NOMO-1 treated with DMSO at 0.1 percent for 48 hours (cell line): ENCODE data around the gene ARMC12.

Experiments used
- DNase-seq: peaks from one replicate; lab custom pipeline; 2025; ENCODE audit not compliant: unreplicated experiment; lab: John Stamatoyannopoulos, UW

Gene ARMC12

DNA sequence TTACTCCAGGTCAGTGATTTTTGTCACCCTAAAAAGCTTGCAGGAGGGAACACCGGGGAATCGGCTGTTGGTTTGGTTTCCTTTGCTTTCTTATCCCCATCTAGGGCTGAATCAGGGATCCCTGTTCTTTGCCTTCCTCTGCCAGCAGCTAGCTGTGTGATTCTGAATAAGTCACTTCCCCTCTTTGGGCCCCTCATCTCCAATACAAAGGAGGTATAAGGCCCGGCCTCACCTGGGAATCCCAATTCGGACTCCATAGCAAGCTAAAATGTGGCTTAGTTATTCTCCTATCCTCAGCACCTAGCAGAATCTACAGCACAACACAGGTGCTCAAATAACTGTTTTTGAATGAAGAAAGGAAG is 18.5 kb upstream of the ARMC12 start:
- DNase-seq: peak; percentile 16

DNA sequence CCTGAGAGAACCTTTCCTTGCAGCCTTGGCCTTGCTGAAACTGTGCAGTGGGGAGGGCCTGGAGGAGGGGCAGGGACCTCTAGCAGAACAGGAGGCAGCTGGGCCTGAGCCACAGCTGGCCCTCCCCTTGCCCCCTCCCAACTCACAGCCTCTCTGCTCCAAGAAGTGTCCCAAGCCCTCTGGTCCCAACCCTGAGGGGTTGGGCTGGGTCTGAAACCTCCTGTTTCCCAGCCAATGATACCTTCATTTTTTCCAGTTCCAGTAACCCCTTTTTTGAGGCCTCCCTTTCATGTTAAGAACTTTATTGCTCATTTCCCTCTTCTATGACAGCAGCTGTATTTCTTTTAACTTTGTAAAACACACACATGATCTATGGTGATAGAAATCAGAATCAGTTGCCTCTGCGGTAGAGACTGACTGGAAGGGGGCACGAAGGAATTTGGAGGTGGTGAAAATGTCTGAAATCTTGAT is 17.9 kb upstream of the ARMC12 start:
- peak; percentile 50 for DNase-seq

DNA sequence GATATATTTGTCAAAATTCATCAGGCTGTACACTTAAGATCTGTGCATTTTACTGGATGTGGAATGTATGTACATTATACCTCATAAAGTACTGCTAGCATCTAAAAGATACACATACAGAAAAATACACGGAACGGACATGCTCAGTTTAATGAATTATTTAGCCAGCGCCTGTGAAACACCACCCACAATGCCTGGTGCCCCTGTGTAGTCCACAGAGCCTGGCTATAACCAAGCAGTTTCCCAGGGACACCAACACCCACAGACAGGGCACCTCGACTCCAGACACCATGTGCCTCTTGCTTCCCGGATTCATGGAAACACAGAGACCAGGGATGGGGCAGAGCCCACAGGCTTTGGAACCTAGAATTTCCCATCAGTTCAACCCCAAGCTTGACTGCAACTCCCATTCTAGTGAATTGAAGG is 17.4 kb upstream of the ARMC12 start:
- peak; percentile 48 for DNase-seq

DNA sequence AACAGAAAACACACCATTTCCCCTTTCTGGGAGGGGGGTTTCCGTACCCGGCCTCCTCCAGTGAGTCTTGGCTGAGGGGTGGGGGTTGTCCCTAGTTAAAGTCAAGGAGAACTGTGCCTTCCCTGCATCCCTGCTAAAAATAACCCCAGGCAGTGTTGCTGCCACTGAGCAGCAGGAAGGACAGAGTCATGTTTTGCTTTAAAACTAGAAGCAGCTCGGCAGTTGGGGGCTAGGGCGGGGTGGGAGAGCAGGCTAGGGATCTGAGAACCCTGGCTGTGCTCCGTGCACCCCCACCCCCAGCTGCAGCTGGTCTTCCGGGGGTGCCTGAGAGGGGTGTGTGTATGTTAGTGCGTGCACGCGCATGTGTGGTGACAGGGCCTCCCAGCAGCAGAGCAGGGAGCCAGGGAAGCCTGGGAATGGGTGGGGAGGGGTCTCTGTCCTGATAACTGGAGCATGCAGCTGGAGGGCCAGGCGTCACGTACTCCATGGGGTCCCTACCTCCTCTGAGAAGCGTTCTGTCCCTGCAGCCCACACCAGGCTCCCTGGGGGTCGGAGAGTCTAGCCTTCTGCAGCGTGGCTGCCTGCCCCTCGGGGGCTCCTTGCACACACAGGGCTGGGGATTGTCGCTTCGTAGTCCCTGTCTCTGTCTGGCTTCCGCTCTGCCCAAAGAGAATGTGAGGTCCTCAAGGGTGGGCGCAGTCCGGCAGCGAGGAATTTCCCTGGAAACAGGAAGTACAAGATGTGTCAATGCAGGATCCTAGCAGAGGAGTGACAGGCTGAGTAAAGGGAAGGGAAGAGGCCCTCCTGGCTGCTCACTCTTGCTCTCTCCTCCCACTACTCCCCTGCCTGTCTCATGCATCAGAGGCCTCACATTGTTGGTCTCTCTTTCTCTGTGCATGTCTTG is 16.8 kb upstream of the ARMC12 start:
- peak; percentile 71 for DNase-seq

DNA sequence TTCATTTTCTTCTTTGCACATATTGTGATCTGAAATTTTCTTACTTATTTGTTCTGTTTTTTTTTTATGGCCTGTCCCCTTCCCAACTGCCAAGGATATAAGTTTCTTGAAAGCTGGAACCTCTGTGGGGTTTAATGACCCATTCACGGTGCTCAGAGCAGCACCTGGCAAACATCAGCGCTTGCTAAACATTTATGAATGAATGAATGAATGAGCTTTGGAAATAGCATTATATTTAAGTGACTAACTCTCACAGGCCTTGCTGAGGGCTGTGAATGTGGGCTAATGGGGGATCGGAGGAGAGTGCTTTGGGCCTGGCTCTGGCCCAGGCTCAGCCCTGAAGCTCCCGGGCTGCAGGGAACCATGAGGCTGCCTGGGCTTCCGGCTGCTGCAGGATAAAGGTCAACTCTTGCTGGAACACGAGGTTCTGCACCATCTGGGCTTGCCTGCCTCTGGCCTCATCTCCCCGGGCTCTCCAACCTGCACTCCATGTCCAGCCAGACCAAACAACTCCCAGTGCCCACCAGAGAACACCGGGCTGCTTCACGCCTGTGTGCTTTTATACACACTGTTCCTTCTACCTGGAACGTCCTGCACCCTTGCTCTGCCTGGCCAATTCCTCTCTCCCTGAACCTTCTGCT is 14.6 kb upstream of the ARMC12 start:
- DNase-seq: no peak

DNA sequence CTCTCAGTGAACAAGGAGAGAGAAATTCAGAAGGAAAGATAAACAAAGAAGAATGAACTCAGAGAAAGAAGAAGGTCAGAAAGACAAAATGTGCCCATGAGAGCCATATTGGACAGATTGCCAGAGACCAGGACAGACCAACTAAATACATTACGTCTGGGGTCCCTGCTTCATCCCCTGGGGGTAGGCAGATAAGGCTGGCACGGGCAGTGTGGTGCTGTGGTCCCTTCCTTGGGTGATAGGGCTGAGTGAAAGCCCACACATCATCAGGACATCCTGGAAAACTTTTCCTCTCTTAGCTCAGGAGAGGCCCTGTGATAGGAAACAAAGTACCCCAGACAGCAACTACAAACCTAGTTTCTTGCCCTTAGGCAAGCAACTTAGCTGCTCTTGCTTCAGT is 13.2 kb upstream of the ARMC12 start:
- no peak for DNase-seq

DNA sequence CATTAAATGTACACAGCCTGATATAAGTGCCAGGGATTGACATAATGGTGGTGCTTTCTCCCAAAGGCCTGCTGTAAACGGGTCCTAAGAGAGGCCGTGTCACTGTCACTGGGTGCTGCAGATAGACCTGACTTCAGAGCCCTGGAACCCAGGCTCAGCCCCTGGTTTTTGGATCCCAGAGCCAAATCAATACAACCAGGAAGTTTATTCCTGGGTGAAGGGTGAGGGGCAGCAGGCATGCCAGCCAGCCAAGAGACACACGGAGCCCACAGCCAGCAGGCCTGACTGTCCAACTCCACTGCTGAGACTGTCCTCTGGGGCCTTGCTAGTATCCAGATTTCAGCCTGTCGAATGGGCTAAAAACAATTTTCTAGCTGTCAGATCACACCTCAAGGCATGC is 12.8 kb upstream of the ARMC12 start:
- no peak for DNase-seq

DNA sequence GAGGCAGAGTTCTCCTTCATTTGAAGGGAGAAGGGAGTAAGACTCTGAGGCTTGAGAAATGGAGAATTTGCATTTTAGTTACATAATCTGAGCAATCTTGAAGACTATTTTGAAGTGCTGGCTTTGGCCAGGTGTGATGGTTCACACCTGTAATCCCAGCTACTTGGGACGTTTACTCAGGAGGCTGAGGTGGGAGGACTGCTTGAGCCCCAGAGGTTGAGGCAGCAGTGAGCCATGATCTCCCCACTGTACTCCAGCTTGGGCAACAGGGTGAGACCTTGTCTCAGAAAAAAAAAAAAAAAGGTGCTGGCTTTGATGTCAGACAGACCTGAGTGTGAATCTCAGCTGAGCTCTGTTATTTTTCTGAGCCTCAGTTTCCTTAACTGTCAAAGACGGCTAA is 12.4 kb upstream of the ARMC12 start:
- DNase-seq: no peak

DNA sequence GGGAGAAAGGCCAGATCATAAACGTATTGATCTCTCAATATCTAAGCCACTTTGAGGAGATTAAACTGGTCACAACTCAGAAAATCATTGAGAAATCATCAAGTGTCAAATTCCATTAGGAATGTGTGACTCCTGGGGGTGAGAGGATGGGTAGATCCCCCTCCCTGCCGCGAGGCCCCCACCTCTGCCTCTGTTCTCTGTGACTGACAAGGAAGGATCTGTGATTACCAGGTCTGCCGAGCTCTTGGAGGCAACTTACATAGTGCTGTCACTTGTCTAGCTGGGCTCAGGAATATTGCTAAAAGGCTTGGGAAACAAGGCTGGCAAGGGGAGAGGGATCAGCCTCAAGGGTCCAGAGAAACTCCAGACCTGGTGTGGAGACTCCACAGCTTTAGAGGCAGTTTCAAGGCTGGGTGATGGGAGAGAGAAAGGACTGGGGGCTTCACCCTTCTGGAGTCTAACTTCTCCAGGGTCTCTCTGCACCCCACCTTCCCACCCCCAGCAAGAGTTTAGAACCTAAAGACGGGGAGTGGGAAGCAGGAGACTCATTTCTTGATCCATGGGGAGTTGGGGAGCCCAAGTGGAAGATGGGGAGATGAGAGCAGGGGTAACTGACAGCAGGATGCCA is 11.6 kb upstream of the ARMC12 start:
- no peak for DNase-seq

DNA sequence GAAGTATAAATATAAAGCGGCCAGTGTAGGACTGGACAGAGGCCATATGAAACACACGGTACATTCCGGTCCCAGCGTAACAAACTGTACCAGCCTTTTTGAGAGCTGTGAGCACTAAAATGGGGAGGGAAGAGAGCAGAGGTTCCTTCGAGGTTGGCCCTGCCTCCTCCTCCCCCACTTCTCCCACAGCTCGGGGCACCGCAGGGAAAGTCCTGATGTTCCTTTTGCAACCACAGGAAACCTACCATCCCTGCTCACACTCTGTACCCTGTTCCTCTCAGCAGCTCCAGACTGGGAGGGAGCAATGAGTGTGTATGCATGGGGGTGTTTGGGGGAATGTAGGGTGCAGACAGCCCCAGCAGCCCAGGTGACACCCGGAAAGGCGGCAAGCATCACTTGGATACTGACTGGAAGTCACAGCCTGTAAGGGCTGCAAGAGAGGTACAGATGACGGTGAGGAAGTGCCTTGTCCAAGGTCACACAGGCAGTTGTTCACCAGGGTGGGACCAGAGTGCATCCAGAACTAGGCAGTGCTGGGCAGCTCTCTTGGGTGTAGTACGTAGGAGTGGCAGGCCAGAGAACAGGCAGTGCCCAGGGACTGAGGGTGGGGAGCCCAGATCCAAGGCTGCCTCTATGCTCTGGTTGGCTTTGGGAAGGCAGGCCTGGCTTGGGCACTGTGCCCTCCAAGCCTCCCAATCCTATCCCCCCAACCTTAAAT is 11.0 kb upstream of the ARMC12 start:
- DNase-seq: peak; percentile 18

DNA sequence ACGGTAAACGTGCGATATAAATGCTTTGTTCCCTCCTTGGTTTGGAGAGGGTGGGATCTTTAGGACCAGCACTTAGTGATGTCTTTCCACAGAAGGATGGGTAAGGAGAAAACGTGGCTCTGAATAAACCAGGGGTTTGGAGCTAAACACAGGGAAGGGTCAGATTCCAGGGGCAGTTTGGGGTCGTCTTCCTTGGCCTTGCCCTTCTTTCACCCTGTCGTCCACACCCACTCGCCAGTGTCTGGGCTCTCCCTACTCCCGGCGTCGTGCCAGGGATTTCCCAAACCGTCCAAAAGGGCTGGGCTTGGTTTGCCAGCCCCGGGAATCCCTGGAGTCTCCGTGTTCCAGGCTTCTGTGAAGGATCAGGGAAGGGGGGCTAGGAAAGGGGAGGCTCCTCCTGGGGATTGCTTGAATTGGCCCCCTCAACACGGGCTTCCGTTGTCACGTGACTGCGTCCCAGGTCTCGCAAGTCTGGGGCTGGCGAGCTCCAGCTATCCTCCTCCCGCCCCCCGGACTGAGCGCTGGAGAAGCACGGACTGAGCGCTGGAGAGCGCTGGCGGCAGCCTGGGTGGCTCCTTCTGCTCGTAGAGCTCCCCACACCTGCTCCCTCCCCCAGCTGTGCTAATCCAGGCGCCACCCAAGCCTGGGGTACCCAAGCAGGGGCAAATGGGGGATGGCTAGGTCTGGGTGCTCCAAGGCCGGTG is 9.4 kb upstream of the ARMC12 start:
- DNase-seq: peak; percentile 34

DNA sequence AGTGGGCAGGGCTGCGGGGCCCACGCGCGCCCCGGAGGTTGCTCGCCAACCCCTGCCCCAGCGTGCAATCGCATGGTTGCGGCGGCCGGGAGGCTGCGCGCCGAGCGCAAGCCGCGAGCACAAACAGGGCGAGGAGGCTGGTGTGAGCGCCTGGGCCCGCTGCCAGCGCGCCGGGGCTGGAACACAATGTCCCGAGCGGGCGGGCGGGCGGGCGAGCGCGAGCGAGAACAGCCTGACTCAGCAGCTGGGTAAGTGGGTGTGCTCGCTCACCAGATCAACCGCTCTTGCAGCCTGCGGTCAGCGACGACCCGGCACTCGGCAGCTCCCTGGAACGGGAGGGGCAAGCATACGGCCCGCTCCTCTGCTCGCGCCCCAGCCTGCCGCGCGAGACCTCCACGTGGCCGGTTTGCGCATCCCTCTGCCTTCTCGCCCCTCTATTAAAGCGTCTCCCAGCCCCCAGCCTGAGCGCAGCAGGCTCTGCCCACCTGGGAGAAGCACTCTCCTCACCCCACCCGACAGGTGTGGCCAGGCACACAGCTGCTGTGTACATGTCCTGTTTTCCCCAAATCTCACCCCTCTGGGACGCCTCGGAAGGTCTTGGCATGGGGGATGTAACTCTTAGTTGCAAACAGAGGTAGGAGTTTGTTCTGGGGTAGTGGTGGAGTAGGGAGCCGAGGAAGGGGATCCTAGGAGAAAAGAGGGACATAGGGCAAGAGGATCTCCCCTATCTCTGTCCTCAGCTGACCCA is 8.7 kb upstream of the ARMC12 start:
- peak; percentile 94 for DNase-seq

DNA sequence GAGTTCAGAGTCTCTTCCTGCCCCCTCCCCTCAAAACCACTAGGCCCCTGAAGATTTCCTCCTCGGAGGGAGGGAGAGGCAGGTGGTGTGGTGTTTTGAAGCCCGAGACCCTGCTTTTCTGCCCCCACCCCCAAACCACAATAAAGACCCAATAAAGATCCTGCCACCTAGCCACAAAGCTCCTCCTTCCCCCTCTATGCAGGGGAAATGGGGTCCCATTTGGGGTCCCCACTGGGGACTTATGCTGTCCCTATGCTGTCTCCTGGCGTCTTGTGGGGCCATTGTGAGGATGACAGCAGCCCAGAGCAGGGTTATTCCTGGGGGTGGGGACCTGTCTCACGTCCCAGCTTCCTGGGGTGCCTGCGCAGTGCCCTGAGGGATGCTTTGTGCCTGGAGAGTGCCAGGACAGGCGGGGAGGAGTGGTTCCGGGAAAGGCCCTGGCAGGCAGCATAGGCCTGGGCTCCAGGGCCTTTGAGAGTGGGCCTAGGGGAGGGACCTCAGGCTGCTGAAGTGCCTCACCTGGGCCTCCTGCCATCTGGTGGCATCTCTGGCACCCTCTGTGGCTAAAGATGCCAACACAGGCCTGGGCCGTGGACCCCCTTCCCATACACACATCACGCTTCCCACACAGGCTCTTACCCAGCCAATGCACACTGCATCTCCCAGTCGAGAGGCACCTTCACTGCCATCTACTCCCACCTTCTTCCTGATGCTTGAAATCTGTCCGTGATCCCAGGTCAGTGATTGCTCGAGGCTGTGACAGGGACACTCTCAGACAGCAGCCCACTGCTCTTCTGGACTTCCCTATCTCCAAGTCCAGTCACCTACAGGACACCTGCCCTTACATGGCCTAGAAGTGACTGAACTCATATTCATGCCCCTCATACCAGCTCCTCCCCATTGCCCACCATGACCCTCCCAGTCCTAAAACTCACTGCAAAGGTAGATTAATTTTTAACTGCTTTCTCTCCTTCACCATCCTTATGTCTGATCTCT is 7.9 kb upstream of the ARMC12 start:
- DNase-seq: no peak

DNA sequence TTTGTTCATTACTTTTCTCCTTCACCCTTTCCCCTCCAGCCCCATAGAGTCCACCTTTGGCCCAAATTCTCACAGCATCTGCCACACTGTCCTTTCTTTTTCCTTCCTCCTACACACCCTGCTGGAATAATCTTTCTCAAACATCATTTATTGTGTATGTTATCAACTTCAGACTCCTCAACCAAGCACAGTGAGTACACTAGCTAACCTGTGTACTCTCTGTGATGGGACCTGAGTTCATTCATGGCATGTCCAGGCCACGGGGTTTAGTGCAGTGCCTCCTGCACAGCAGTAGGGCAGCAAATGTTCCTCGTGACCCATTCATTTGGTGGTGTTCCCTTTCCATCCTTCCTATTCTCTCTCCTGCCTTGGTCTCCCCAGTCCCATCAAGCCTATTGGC is 7.1 kb upstream of the ARMC12 start:
- no peak for DNase-seq

DNA sequence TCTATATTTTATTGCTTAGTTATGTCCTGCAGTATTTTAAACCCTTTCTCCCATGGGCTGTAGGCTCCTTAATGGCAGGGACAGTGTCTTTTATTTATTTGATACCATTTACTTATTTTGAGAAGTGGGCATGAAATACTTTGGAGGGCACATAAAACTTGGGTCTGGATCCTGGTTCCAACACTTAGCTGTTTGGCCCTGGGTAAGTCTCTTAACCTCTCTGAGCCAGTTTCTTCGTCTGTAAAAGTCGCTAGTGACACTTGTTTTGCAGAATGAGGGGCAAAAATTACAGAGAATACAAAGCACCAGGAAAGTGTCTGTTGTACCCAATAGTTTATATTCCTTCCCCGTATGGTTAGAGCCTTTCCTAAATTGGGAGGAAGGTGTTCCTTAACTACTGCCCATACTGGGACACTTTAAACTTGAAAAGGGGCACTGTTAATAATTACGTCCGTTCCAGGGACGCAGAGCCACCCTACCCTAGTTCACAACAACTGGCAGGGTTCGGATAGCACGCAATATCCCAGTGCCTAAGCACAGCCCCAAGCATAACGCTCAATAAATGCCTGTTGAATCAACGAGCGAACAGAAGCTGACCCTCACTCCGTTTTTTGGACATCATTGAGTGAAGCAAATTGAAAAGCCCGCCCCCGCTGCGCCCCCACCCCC is 6.0 kb upstream of the ARMC12 start:
- DNase-seq: no peak

DNA sequence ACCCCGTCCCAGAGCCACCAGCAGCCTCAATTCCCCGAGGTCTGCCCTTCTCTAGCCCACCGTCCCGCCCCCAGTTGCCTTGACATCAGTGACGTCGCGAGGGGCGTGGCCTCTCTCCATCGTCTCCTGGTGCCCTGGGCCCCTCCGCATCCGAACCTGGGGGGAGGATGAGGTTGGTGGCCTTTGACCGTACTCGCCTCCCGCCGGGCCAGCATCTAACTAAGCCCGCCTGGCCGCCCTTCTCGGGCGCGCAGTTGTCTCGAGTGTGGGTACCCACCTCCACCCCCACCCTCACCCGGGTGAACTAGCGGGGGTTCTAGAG is 5.5 kb upstream of the ARMC12 start:
- DNase-seq: peak; percentile 77

DNA sequence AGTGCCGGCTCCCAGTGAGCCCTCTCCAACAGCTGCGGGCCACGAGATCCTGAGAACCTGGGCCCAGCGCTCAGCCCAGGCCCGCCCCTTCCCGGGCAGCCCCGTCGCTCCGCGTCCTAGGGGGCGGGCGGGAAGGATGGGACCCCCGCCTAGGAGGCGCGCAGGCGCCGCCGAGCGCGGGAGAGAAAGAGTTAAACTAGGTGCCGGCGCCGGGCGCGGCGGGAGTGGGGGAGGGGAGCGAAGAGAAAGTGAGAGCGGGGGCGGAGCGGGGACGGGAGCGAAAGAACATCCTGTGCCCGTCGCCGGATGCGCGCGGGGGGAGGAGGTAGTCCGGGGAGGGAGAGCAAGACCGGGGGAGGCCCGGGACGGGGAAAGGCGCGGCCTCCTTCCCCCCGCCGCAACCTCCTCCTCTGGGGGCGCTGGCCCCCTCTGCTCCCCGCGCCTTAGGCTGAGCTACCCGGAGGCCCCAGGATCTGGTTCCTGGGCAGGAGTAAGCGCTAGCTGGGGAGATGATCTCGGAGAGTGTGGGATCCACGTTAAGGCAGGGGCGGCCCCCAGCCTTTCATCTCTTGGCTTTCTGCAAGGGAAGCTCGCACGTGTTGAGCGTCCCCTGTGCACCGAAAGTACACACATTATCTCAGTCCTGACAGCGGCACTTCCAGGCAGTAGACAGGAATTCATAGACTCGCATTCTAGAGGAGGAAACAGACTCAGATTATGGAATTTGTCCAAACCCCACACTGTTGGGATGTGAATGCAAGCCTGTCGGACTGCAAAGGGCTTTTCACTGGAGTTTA is 4.9 kb upstream of the ARMC12 start:
- peak; percentile 72 for DNase-seq

DNA sequence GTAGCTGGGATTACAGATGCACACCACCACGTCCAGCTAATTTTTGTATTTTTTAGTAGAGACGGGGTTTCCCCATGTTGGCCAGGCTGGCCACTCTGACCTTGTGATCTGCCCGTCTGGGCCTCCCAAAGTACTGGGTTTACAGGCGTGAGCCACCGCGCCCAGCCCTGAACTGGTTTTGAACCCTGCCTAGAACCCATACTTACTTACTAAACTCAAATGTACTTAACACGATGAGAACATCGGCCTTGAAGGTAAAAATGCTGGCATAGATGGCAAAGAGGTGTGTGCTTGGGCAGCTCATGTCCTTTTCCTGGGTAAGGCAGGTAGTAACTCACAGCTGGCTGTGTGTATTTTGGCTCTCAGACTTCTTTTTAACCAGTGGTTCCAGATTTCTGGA is 3.2 kb upstream of the ARMC12 start:
- no peak for DNase-seq
